ENCODE measurements around the gene MGAT3.

DNA sequence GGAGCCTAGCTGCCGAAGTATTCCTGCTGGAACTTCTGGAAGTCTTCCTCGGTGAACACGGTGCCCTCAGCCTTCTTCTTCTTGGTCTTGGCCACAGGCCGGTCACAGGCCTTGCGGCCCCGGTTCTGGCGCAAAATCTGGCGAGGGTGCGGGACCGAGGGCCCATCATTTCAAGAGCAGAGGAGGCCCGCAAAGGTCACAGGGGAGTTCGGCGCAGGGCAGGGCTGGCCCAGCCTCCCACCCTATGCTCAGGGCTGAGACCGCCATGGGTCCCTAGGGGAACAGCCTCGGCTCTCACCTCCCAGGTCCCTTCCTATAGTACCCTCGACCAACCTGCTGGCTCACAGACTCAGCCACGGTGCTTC lies 72.7 kb downstream of the MGAT3 start:
- TF ChIP-seq POLR2A (IDR thresholded peaks at IDR 0.05), result no peak
- TF ChIP-seq CTCF (IDR thresholded peaks at IDR 0.05), result peak in 1 of 6 experiments; percentile 2

Data from thyroid gland (tissue), 4 donors.